Smooth muscle cell (in vitro differentiated cells): ENCODE measurements around the gene RPL12. TPM values are rescaled to one million over a fixed set of nuclear protein-coding genes. Genes with fewer than 3 reads are reported as not detected.

ENCODE experiments used
- DNase-seq: peaks from one replicate; lab custom pipeline; 2025; ENCODE audit not compliant: unreplicated experiment; lab: John Stamatoyannopoulos, UW
- H2AFZ ChIP-seq: fragments of 200-600 bp; sonication (generic); 2 replicates; pipeline ENCODE4 v1.6.0; 2016; ENCODE audit warnings: antibody characterized with exemption, low read depth, mild to moderate bottlenecking
- H3F3A ChIP-seq: fragments of 200-600 bp; sonication (generic); 2 replicates; pipeline ENCODE4 v1.6.0; 2017; ENCODE audit warnings: antibody characterized with exemption, low read depth
- H3K27ac ChIP-seq: fragments of 200-600 bp; sonication (generic); 2 replicates; pipeline ENCODE4 v1.5.1; 2016; ENCODE audit warnings: low read depth, mild to moderate bottlenecking
- H3K27me3 ChIP-seq: fragments of 200-600 bp; sonication (generic); 2 replicates; pipeline ENCODE4 v1.6.1; 2016; ENCODE audit warnings: low read depth, mild to moderate bottlenecking
- H3K36me3 ChIP-seq: fragments of 200-600 bp; sonication (generic); 2 replicates; pipeline ENCODE4 v1.5.1; 2016; ENCODE audit warnings: low read depth
- H3K4me1 ChIP-seq: fragments of 200-600 bp; sonication (generic); 2 replicates; pipeline ENCODE4 v1.5.1; 2016; ENCODE audit warnings: low read depth
- H3K4me2 ChIP-seq: fragments of 200-600 bp; sonication (generic); 2 replicates; pipeline ENCODE4 v1.6.0; 2016; ENCODE audit warnings: mild to moderate bottlenecking
- H3K4me3 ChIP-seq: fragments of 200-600 bp; sonication (generic); 2 replicates; pipeline ENCODE4 v1.5.1; 2016; ENCODE audit warnings: mild to moderate bottlenecking
- H3K79me2 ChIP-seq: fragments of 200-600 bp; sonication (generic); 2 replicates; pipeline ENCODE4 v1.6.0; 2016; ENCODE audit warnings: low read depth, mild to moderate bottlenecking
- H3K9ac ChIP-seq: fragments of 200-600 bp; sonication (generic); 2 replicates; pipeline ENCODE4 v1.6.0; 2016; ENCODE audit warnings: low read depth
- H3K9me3 ChIP-seq: fragments of 200-600 bp; sonication (generic); replicated peaks from 2 replicates; pipeline ENCODE4 v1.5.1; 2016; ENCODE audit warnings: low read depth
- H4K20me1 ChIP-seq: fragments of 200-600 bp; sonication (generic); 2 replicates; pipeline ENCODE4 v1.6.0; 2016; ENCODE audit warnings: low read depth
- WGBS: methylation state at CpG from one replicate; pipeline ENCODE4 v1.1.7; 2016; ENCODE audit warnings: low lambda C conversion rate; 5-methylcytosine and 5-hydroxymethylcytosine counted together
- polyA plus RNA-seq: library from polyadenylated mRNA; unstranded; fragments of >200 nt; fragmentation: Nextera tagmentation; extraction: Ambion mirVana; gene quantifications from 2 replicates; pipeline ENCODE4 v1.2.1, GENCODE V29; 2016
- total RNA-seq: library from RNA; depleted of rRNA; stranded (reverse); fragments of >200 nt; gene quantifications from 2 replicates; pipeline ENCODE4 v1.2.3, GENCODE V29; 2014
- TF ChIP-seq, protein P1 (sequence below): fragments of 200-600 bp; sonication (generic); IDR thresholded peaks from 2 replicates; pipeline ENCODE4 v1.5.1; 2017; ENCODE audit warnings: borderline replicate concordance, mild to moderate bottlenecking, antibody characterized with exemption; ENCODE audit not compliant: insufficient read depth, poor library complexity, severe bottlenecking

The RPL12 gene
- total and polyA plus RNA-seq, 2 experiments from 2014 or later, result 371 to 1,296 TPM

DNA sequence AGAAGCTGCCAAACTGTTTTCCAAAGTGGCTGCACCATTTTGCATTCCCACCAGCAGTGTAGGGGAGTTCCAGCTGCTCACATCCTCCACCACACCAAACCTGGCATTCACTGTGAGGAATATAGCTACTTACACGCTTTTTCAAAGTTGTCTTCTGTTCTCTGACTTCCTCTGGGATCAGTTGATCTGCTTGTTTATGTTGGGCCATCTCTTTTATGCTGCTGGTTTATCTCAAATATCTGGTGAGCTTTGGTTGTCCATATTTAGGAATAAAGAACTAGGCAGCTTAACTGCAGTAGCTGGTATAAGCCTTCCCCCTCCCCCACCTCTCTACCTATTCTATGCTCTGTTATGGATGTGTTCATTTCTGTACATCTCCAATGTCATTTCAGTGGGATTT is 35.5 kb downstream of the RPL12 start:
- Histone ChIP-seq H3F3A (no peaks in the 10 kb centered on the region), H2AFZ (no peak overlapping the region), H3K9ac (no peak overlapping the region), H3K27ac (no peak overlapping the region), H4K20me1 (no peaks in the 10 kb centered on the region), H3K79me2 (no peaks in the 10 kb centered on the region), H3K4me2 (no peak overlapping the region), H3K27me3 (no peaks in the 10 kb centered on the region), H3K36me3 (no peaks in the 10 kb centered on the region), H3K9me3 (no peaks in the 10 kb centered on the region), H3K4me3 (no peak overlapping the region), H3K4me1 (no peaks in the 10 kb centered on the region)
- no peak for DNase-seq
- TF ChIP-seq, protein P1, sequence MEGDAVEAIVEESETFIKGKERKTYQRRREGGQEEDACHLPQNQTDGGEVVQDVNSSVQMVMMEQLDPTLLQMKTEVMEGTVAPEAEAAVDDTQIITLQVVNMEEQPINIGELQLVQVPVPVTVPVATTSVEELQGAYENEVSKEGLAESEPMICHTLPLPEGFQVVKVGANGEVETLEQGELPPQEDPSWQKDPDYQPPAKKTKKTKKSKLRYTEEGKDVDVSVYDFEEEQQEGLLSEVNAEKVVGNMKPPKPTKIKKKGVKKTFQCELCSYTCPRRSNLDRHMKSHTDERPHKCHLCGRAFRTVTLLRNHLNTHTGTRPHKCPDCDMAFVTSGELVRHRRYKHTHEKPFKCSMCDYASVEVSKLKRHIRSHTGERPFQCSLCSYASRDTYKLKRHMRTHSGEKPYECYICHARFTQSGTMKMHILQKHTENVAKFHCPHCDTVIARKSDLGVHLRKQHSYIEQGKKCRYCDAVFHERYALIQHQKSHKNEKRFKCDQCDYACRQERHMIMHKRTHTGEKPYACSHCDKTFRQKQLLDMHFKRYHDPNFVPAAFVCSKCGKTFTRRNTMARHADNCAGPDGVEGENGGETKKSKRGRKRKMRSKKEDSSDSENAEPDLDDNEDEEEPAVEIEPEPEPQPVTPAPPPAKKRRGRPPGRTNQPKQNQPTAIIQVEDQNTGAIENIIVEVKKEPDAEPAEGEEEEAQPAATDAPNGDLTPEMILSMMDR, result no peak
- 50% methylated on average over 1 of the region's 1 CpG for WGBS

DNA sequence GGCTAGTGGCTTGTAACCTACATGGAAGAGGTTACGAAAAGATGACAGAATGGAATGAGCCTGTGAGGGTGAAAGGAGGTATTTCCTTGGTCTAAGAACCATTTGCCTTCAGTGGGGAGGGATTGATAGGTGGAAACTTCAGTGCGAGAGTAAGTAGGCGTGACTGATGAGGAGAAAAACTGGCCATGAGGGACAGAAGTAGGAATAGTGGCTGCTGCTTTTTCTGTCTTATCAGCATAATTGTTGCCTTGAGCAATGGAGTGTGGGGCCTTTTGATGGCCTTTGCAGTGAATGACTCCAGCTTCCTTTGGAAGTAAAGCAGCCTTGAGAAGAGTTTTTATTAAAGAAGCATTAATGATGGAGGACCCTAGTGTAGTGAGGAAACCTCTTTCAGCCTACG is 36.1 kb downstream of the RPL12 start:
- Histone ChIP-seq H3K27me3 (no peaks in the 10 kb centered on the region), H3F3A (no peaks in the 10 kb centered on the region), H3K36me3 (no peaks in the 10 kb centered on the region), H3K9ac (no peak overlapping the region), H3K9me3 (no peaks in the 10 kb centered on the region), H3K27ac (no peak overlapping the region), H3K4me3 (no peak overlapping the region), H3K4me2 (no peak overlapping the region), H2AFZ (no peak overlapping the region), H3K4me1 (no peaks in the 10 kb centered on the region), H3K79me2 (no peaks in the 10 kb centered on the region), H4K20me1 (no peaks in the 10 kb centered on the region)
- 78% methylated on average over 4 of the region's 4 CpGs for WGBS
- no peak for DNase-seq
- TF ChIP-seq, protein P1, result no peak

DNA sequence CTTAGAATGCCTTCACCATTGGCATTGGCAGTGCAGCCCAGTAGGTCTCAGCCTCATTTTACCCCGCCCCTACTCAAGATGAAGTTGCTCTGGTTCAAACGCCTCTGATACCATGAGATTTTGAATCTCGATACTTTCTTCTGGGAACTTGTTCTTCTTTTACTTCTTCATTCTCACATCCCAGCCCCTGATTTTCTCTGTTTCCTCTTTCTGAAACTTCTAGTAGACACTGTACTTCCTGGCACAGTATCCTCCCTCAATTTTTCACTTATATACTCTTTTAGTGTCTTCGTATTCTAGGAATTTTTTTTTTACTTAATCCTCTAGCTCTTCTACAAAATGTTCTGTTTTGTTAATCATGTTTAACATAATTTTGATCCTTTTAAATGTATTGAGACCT is 40.1 kb downstream of the RPL12 start:
- H3K79me2 ChIP-seq, result no peaks in the 10 kb centered on the region
- over 99% methylated on average over 4 of the region's 4 CpGs for WGBS
- H3K9ac ChIP-seq, result no peak overlapping the region
- H2AFZ ChIP-seq, result no peak overlapping the region
- H3K36me3 ChIP-seq, result no peaks in the 10 kb centered on the region
- no peaks in the 10 kb centered on the region for H3K27me3 ChIP-seq
- H3K4me2 ChIP-seq, result no peak overlapping the region
- H3K9me3 ChIP-seq, result no peaks in the 10 kb centered on the region
- no peak for DNase-seq
- no peak overlapping the region for H3K27ac ChIP-seq
- H3K4me3 ChIP-seq, result no peak overlapping the region
- H4K20me1 ChIP-seq, result no peaks in the 10 kb centered on the region
- no peaks in the 10 kb centered on the region for H3F3A ChIP-seq
- no peaks in the 10 kb centered on the region for H3K4me1 ChIP-seq
- TF ChIP-seq, protein P1, result no peak

DNA sequence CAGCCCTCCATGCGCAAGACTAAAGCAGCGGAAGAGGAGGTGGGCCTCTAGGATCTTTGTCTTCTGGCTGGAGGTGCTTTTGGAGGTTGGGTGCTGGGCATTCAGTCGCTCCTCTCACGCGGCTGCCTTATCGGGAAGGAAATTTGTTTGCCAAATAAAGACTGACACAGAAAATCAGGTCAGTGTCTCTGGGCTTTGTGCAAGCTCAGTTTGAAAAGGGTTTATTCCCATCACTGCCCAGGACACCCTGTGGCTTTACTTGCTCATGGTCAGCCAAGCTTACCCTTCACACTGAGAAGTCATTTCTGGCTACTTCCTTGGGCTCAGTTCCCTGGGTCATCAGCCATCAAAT is 43.7 kb downstream of the RPL12 start:
- WGBS, result 90% methylated on average over 6 of the region's 6 CpGs
- DNase-seq, result no peak
- Histone ChIP-seq H3K27me3 (no peaks in the 10 kb centered on the region), H3K4me2 (no peak overlapping the region), H3F3A (no peaks in the 10 kb centered on the region), H3K9ac (no peak overlapping the region), H3K4me3 (no peak overlapping the region), H3K4me1 (no peaks in the 10 kb centered on the region), H3K79me2 (no peaks in the 10 kb centered on the region), H4K20me1 (no peaks in the 10 kb centered on the region), H3K9me3 (no peaks in the 10 kb centered on the region), H3K27ac (no peak overlapping the region), H3K36me3 (no peaks in the 10 kb centered on the region), H2AFZ (no peak overlapping the region)
- TF ChIP-seq, protein P1, result no peak
